SK-N-SH treated with all-trans-retinoic acid at 6 μM for 48 hours (cell line): ENCODE results near the gene ZNF19.
"Not testable (repeated sequence)": the region's sequence is repeated elsewhere in the genome, so short reads cannot be mapped to it uniquely, and the experiment has no call there.

Experiments
- ATAC-seq: fragments of 200-7000 bp; cut with Tn5 transposase; 3 replicates; pipeline ENCODE4 v1.9.1; 2020; ENCODE audit warnings: mild to moderate bottlenecking, moderate library complexity
- ARNTL ChIP-seq: fragments of 450-650 bp; formaldehyde crosslinking; IDR thresholded peaks from 2 replicates; pipeline ENCODE4 v1.5.0; 2020; ENCODE audit warnings: low read depth, mild to moderate bottlenecking, moderate library complexity, borderline replicate concordance
- BACH2 ChIP-seq: fragments of 250-450 bp; sonication (Bioruptor Pico); IDR thresholded peaks from 2 replicates; pipeline ENCODE4 v1.9.0; 2021; ENCODE audit warnings: mild to moderate bottlenecking, borderline replicate concordance
- CREB5 ChIP-seq: fragments of 250-450 bp; sonication (Bioruptor Pico); IDR thresholded peaks from 2 replicates; pipeline ENCODE4 v1.5.1; 2020; ENCODE audit warnings: low read depth, mild to moderate bottlenecking, moderate library complexity
- CSDC2 ChIP-seq: fragments of 250-450 bp; sonication (Bioruptor Pico); IDR thresholded peaks from 2 replicates; pipeline ENCODE4 v1.5.0; 2020; ENCODE audit warnings: mild to moderate bottlenecking, moderate library complexity
- CSRNP3 ChIP-seq: fragments of 250-450 bp; sonication (Bioruptor Pico); IDR thresholded peaks from 2 replicates; pipeline ENCODE4 v1.5.1; 2021; ENCODE audit warnings: mild to moderate bottlenecking, moderate library complexity
- ESRRG ChIP-seq: fragments of 250-450 bp; sonication (Bioruptor Pico); IDR thresholded peaks from 2 replicates; pipeline ENCODE4 v1.6.1; 2021; ENCODE audit warnings: mild to moderate bottlenecking
- OSR1 ChIP-seq: fragments of 250-450 bp; sonication (Bioruptor Pico); IDR thresholded peaks from 2 replicates; pipeline ENCODE4 v1.8.0; 2022; ENCODE audit warnings: moderate library complexity, mild to moderate bottlenecking, inconsistent platforms
- PATZ1 ChIP-seq: fragments of 250-450 bp; sonication (Bioruptor Pico); IDR thresholded peaks from 2 replicates; pipeline ENCODE4 v1.8.0; 2020; ENCODE audit warnings: mild to moderate bottlenecking, moderate library complexity, borderline replicate concordance
- POU6F1 ChIP-seq: fragments of 250-450 bp; sonication (Bioruptor Pico); IDR thresholded peaks from 2 replicates; pipeline ENCODE4 v1.8.0; 2021; ENCODE audit warnings: low read depth, mild to moderate bottlenecking, moderate library complexity, borderline replicate concordance
- PPARA ChIP-seq: fragments of 250-450 bp; sonication (Bioruptor Pico); IDR thresholded peaks from 2 replicates; pipeline ENCODE4 v1.5.0; 2020; ENCODE audit warnings: mild to moderate bottlenecking, borderline replicate concordance
- RARB ChIP-seq: fragments of 250-450 bp; sonication (Bioruptor Pico); IDR thresholded peaks from 2 replicates; pipeline ENCODE4 v1.8.0; 2021; ENCODE audit warnings: mild to moderate bottlenecking, moderate library complexity
- SNAI2 ChIP-seq: fragments of 250-450 bp; sonication (Bioruptor Pico); IDR thresholded peaks from 2 replicates; pipeline ENCODE4 v1.5.0; 2020; ENCODE audit warnings: mild to moderate bottlenecking, moderate library complexity
- TCF4 ChIP-seq: fragments of 250-450 bp; sonication (Bioruptor Pico); IDR thresholded peaks from 2 replicates; pipeline ENCODE4 v1.8.0; 2021; ENCODE audit warnings: mild to moderate bottlenecking, moderate library complexity, borderline replicate concordance
- TOX ChIP-seq: fragments of 250-450 bp; sonication (Bioruptor Pico); IDR thresholded peaks from 2 replicates; pipeline ENCODE4 v1.8.0; 2021; ENCODE audit warnings: mild to moderate bottlenecking, moderate library complexity, borderline replicate concordance
- TSHZ2 ChIP-seq: fragments of 250-450 bp; sonication (Bioruptor Pico); IDR thresholded peaks from 2 replicates; pipeline ENCODE4 v1.5.0; 2020; ENCODE audit warnings: mild to moderate bottlenecking, moderate library complexity
- ZC3H10 ChIP-seq: fragments of 250-450 bp; sonication (Bioruptor Pico); IDR thresholded peaks from 2 replicates; pipeline ENCODE4 v1.5.1; 2021; ENCODE audit warnings: mild to moderate bottlenecking, moderate library complexity
- ZFP30 ChIP-seq: fragments of 450-650 bp; formaldehyde crosslinking; IDR thresholded peaks from 2 replicates; pipeline ENCODE4 v1.5.0; 2022; ENCODE audit warnings: mild to moderate bottlenecking, moderate library complexity
- ZNF565 ChIP-seq: fragments of 450-650 bp; formaldehyde crosslinking; conservative IDR thresholded peaks from 2 replicates; pipeline ENCODE4 v1.5.0; 2020; ENCODE audit warnings: low read depth, mild to moderate bottlenecking, moderate library complexity
- ZNF70 ChIP-seq: fragments of 450-650 bp; formaldehyde crosslinking; IDR thresholded peaks from 2 replicates; pipeline ENCODE4 v1.5.0; 2020; ENCODE audit warnings: mild to moderate bottlenecking, moderate library complexity
- ZNF8 ChIP-seq: fragments of 450-650 bp; formaldehyde crosslinking; IDR thresholded peaks from 2 replicates; pipeline ENCODE4 v1.5.0; 2020; ENCODE audit warnings: mild to moderate bottlenecking, moderate library complexity

The ZNF19 gene

GRCh38 chr16:71504901-71505300, 15.8 kb upstream of the ZNF19 start:
- no peak for ATAC-seq
- TF ChIP-seq RARB = no peak
- no peak for TF ChIP-seq TSHZ2 (CRISPR knock-in tag)
- no peak for TF ChIP-seq ESRRG (CRISPR knock-in tag)
- TF ChIP-seq TCF4 = no peak
- TF ChIP-seq CREB5 (CRISPR knock-in tag) = no peak
- no peak for TF ChIP-seq TOX (CRISPR knock-in tag)
- TF ChIP-seq ZNF565 (CRISPR knock-in tag) = no peak
- TF ChIP-seq BACH2 (CRISPR knock-in tag) = no peak
- no peak for TF ChIP-seq POU6F1 (CRISPR knock-in tag)
- no peak for TF ChIP-seq ZNF8 (CRISPR knock-in tag)
- TF ChIP-seq ARNTL (CRISPR knock-in tag) = no peak

- ATAC-seq = not testable (repeated sequence)
Observed at GRCh38 chr16:71504051-71504450, 14.9 kb upstream of the ZNF19 start.

- no peak for ATAC-seq
- no peak for TF ChIP-seq SNAI2 (CRISPR knock-in tag)
- no peak for TF ChIP-seq PATZ1 (CRISPR knock-in tag)
- no peak for TF ChIP-seq CSDC2 (CRISPR knock-in tag)
- TF ChIP-seq OSR1 (CRISPR knock-in tag) = no peak
- TF ChIP-seq RARB = no peak
- no peak for TF ChIP-seq ZNF565 (CRISPR knock-in tag)
- no peak for TF ChIP-seq TCF4
- TF ChIP-seq ARNTL (CRISPR knock-in tag) = no peak
- TF ChIP-seq CREB5 (CRISPR knock-in tag) = no peak
- no peak for TF ChIP-seq BACH2 (CRISPR knock-in tag)
- no peak for TF ChIP-seq ZFP30 (CRISPR knock-in tag)
- no peak for TF ChIP-seq PPARA (CRISPR knock-in tag)
- no peak for TF ChIP-seq CSRNP3 (CRISPR knock-in tag)
- TF ChIP-seq ESRRG (CRISPR knock-in tag) = no peak
- no peak for TF ChIP-seq TSHZ2 (CRISPR knock-in tag)
- TF ChIP-seq ZNF70 (CRISPR knock-in tag) = no peak
- TF ChIP-seq ZC3H10 = no peak
- TF ChIP-seq, all 23 proteins: peak for 0
Observed at GRCh38 chr16:71501547-71501946, 12.4 kb upstream of the ZNF19 start.
